ENCODE results near the gene TWF2.

GRCh38 chr3:52190294-52191074 is 48.5 kb downstream of the TWF2 start:
- TF ChIP-seq POLR2A (IDR thresholded peaks at IDR 0.05; ENCODE audit: low read length) (no peak), GATA1 (IDR thresholded peaks at IDR 0.05; ENCODE audit: low read depth, low read length) (no peak)
